Gastrocnemius medialis (tissue), 4 donors: Measurements from ENCODE around the gene PIK3R1. TPM values are rescaled to one million over a fixed set of nuclear protein-coding genes. Genes with fewer than 3 reads are reported as not detected.
A peak's percentile ranks its signal among the peaks of the same experiment; 100 is the strongest.

Experiments
- ATAC-seq, 2 donors: fragments of 150-250 bp; one replicate each; pipeline ENCODE4 v1.9.1; 2016
- DNase-seq, 2 donors: peaks; one replicate each; pipeline ENCODE4 v3.0.0-alpha.2; 2019
- H3K27ac ChIP-seq, 4 donors: fragments of 200-600 bp; sonication (generic); 1 replicate in 1 of 4; 2 replicates in 3 of 4; pipeline ENCODE4 v1.5.1; 2016 to 2018; ENCODE audit warnings: mild to moderate bottlenecking in 2 of 4, moderate library complexity in 1 of 4
- H3K27me3 ChIP-seq, 3 donors: fragments of 200-600 bp; sonication (generic) in 2 of 3; 1 replicate in 1 of 3; 2 replicates in 2 of 3; pipeline versions ENCODE4 v1.5.1 to v1.6.0; 2016 to 2019; ENCODE audit warnings: mild to moderate bottlenecking in 1 of 3, moderate library complexity in 1 of 3
- H3K36me3 ChIP-seq, 2 donors: fragments of 200-600 bp; sonication (generic) in 1 of 2; one replicate each; pipeline ENCODE4 v1.5.1; 2017 to 2018
- H3K4me1 ChIP-seq, 2 donors: fragments of 200-600 bp; sonication (generic) in 1 of 2; one replicate each; pipeline ENCODE4 v1.5.1; 2016 to 2017; ENCODE audit warnings: mild to moderate bottlenecking in 2 of 2
- H3K4me3 ChIP-seq, 4 donors: fragments of 200-600 bp; sonication (generic) in 3 of 4; 1 replicate in 1 of 4; 2 replicates in 3 of 4; pipeline ENCODE4 v1.5.1; 2016 to 2019; ENCODE audit warnings: mild to moderate bottlenecking in 2 of 4
- H3K9me3 ChIP-seq, 3 donors: fragments of 200-600 bp; sonication (generic) in 2 of 3; 1 replicate in 1 of 3; 2 replicates in 2 of 3; pipeline ENCODE4 v1.5.1; 2016 to 2019
- POLR2A ChIP-seq, 2 donors: fragments of 450-650 bp; IDR thresholded peaks; one replicate each; pipeline ENCODE4 v1.6.1; 2017; ENCODE audit warnings: antibody characterized with exemption in 2 of 2, mild to moderate bottlenecking in 2 of 2, moderate library complexity in 2 of 2
- in situ Hi-C, 4 donors: fragments of 200-750 bp; cut with MboI; loops; one replicate each; pipeline versions ENCODE4 v1.15.0 to v1.8.0; 2017; ENCODE audit warnings: low sequenced_read_pairs in 4 of 4
- intact Hi-C: fragments of 100-400 bp; cut with DNase I; formaldehyde crosslinking; loops from one replicate; pipeline ENCODE4 v1.15.1; 2023; ENCODE audit warnings: low total_unique reads
- total RNA-seq, 4 donors: library from RNA; depleted of rRNA; stranded (reverse); fragments of >200 nt; gene quantifications; one replicate each; pipeline versions ENCODE4 v1.1.0 to v1.2.3, GENCODE V29; 2016
- TF ChIP-seq, protein P1 (sequence below), 5 experiments: fragments of 450-650 bp in 3 of 5; fragments of 200-600 bp in 2 of 5; sonication (generic) in 2 of 5; IDR thresholded peaks in 4 of 5; conservative IDR thresholded peaks in 1 of 5; 1 replicate in 4 of 5; 2 replicates in 1 of 5; pipeline ENCODE4 v1.5.1; 2016 to 2019; ENCODE audit warnings: antibody characterized with exemption in 5 of 5, mild to moderate bottlenecking in 3 of 5, moderate library complexity in 3 of 5

PIK3R1 gene
- total RNA-seq, 4 donors from 2014 or later = 87.2 to 129 (median 100) TPM

- Histone ChIP-seq H3K4me1 (peaks cover 0 to 5% of the 10 kb centered on the region in 2 donors), H3K27me3 (no peaks in the 10 kb centered on the region), H3K36me3 (peaks cover 0 to 70% of the 10 kb centered on the region in 2 donors), H3K9me3 (no peaks in the 10 kb centered on the region), H3K27ac (no peak overlapping the region), H3K4me3 (no peak overlapping the region)
- DNase-seq = no peak
- intact Hi-C loops = no loop called here
- TF ChIP-seq, protein P1, sequence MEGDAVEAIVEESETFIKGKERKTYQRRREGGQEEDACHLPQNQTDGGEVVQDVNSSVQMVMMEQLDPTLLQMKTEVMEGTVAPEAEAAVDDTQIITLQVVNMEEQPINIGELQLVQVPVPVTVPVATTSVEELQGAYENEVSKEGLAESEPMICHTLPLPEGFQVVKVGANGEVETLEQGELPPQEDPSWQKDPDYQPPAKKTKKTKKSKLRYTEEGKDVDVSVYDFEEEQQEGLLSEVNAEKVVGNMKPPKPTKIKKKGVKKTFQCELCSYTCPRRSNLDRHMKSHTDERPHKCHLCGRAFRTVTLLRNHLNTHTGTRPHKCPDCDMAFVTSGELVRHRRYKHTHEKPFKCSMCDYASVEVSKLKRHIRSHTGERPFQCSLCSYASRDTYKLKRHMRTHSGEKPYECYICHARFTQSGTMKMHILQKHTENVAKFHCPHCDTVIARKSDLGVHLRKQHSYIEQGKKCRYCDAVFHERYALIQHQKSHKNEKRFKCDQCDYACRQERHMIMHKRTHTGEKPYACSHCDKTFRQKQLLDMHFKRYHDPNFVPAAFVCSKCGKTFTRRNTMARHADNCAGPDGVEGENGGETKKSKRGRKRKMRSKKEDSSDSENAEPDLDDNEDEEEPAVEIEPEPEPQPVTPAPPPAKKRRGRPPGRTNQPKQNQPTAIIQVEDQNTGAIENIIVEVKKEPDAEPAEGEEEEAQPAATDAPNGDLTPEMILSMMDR (IDR thresholded peaks at IDR 0.05 in 4 of 5, conservative IDR thresholded peaks at IDR 0.05 in 1 of 5) = no peak
- no peak for TF ChIP-seq POLR2A (IDR thresholded peaks at IDR 0.05)
- in situ Hi-C loops = loop anchor here in 3 of 4 donors (10.0 to 25.0 kb wide), 4 partner anchors 432 to 685 kb away; no protein-coding TSS in a partner anchor
- no peak for ATAC-seq
These were observed 64.4 kb downstream of the PIK3R1 start for GRCh38 chr5:68279984-68280383.

GRCh38 chr5:68282001-68282400, 66.4 kb downstream of the PIK3R1 start:
- Histone ChIP-seq H3K4me3 (no peak overlapping the region), H3K9me3 (no peaks in the 10 kb centered on the region), H3K36me3 (peaks cover 0 to 62% of the 10 kb centered on the region in 2 donors), H3K27ac (peak overlapping the region in 2 of 4 donors; percentile 6 to 11), H3K4me1 (peaks cover 15 to 20% of the 10 kb centered on the region in 2 donors), H3K27me3 (no peaks in the 10 kb centered on the region)
- ATAC-seq = no peak
- in situ Hi-C loops (loop anchor here in 3 of 4 donors (10.0 to 25.0 kb wide), 4 partner anchors 430 to 683 kb away; no protein-coding TSS in a partner anchor), intact Hi-C loops (no loop called here)
- TF ChIP-seq POLR2A (IDR thresholded peaks at IDR 0.05) = no peak
- TF ChIP-seq, protein P1 (IDR thresholded peaks at IDR 0.05 in 4 of 5, conservative IDR thresholded peaks at IDR 0.05 in 1 of 5) = no peak
- DNase-seq = no peak

- peak overlapping the region in 2 of 4 donors; percentile 6 to 90 for H3K27ac ChIP-seq
- H3K4me1 ChIP-seq = peaks cover 28 to 29% of the 10 kb centered on the region in 2 donors
- intact Hi-C loops = no loop called here
These were observed 68.2 kb downstream of the PIK3R1 start for GRCh38 chr5:68283766-68284165.

GRCh38 chr5:68285075-68285840, 69.7 kb downstream of the PIK3R1 start:
- DNase-seq (no peak), ATAC-seq (no peak)
- Histone ChIP-seq H3K27me3 (no peaks in the 10 kb centered on the region), H3K9me3 (no peaks in the 10 kb centered on the region), H3K4me3 (no peak overlapping the region), H3K36me3 (peaks cover 0 to 33% of the 10 kb centered on the region in 2 donors), H3K27ac (peak overlapping the region; percentile 88 to 91 (median 90)), H3K4me1 (peaks cover 41 to 42% of the 10 kb centered on the region in 2 donors)
- intact Hi-C loops (loop anchor here (5.0 kb wide), 1 partner anchor 517 kb away; no protein-coding TSS in a partner anchor), in situ Hi-C loops (loop anchor here (5.0 to 25.0 kb wide), 7 partner anchors 172 to 680 kb away; no protein-coding TSS in a partner anchor)
- TF ChIP-seq, protein P1 (IDR thresholded peaks at IDR 0.05 in 4 of 5, conservative IDR thresholded peaks at IDR 0.05 in 1 of 5) = no peak
- no peak for TF ChIP-seq POLR2A (IDR thresholded peaks at IDR 0.05)

More at GRCh38 chr5:68283766-68284165, 68.2 kb downstream of the PIK3R1 start:
- H3K4me3 ChIP-seq = no peak overlapping the region
- DNase-seq (no peak), ATAC-seq (no peak)
- H3K36me3 ChIP-seq = peaks cover 0 to 48% of the 10 kb centered on the region in 2 donors
- H3K27me3 ChIP-seq = no peaks in the 10 kb centered on the region
- H3K9me3 ChIP-seq = no peaks in the 10 kb centered on the region
- TF ChIP-seq, protein P1 (IDR thresholded peaks at IDR 0.05 in 4 of 5, conservative IDR thresholded peaks at IDR 0.05 in 1 of 5) = no peak
- no peak for TF ChIP-seq POLR2A (IDR thresholded peaks at IDR 0.05)
- in situ Hi-C loops = loop anchor here in 3 of 4 donors (10.0 to 25.0 kb wide), 4 partner anchors 429 to 681 kb away; no protein-coding TSS in a partner anchor
